Glutamatergic neuron (in vitro differentiated cells): ENCODE results near the gene TBC1D14. TPM values are rescaled to one million over a fixed set of nuclear protein-coding genes. Genes with fewer than 3 reads are reported as not detected.

ENCODE experiments used
- DNase-seq: peaks from one replicate; pipeline ENCODE4 v3.0.0; 2022
- H3K27ac Mint-ChIP-seq: one replicate; pipeline ENCODE4 v1.8.0; 2020; ENCODE audit warnings: mild to moderate bottlenecking, mixed read lengths, inconsistent platforms; ENCODE audit not compliant: unreplicated experiment
- H3K27me3 Mint-ChIP-seq: one replicate; pipeline ENCODE4 v1.8.0; 2020; ENCODE audit warnings: mild to moderate bottlenecking, moderate library complexity, mixed read lengths, inconsistent platforms; ENCODE audit not compliant: unreplicated experiment
- H3K36me3 Mint-ChIP-seq: one replicate; pipeline ENCODE4 v1.8.0; 2020; ENCODE audit warnings: mild to moderate bottlenecking, mixed read lengths, inconsistent platforms; ENCODE audit not compliant: unreplicated experiment
- H3K4me1 Mint-ChIP-seq: one replicate; pipeline ENCODE4 v1.8.0; 2020; ENCODE audit warnings: mild to moderate bottlenecking, low read depth, mixed read lengths, inconsistent platforms; ENCODE audit not compliant: unreplicated experiment
- H3K4me3 Mint-ChIP-seq: one replicate; pipeline ENCODE4 v1.8.0; 2020; ENCODE audit warnings: mild to moderate bottlenecking, mixed read lengths, inconsistent platforms; ENCODE audit not compliant: unreplicated experiment
- H3K9me3 Mint-ChIP-seq: one replicate; pipeline ENCODE4 v1.8.0; 2020; ENCODE audit warnings: mild to moderate bottlenecking, moderate library complexity, mixed read lengths, inconsistent platforms; ENCODE audit not compliant: unreplicated experiment
- CTCF ChIP-seq: fragments of 200-600 bp; sonication (generic); IDR thresholded peaks from one replicate; pipeline ENCODE4 v1.5.0; 2021; ENCODE audit not compliant: partially characterized antibody, unreplicated experiment
- total RNA-seq: library from RNA; stranded (reverse); fragmentation: NEBNext Ultra II Directional; extraction: Animal tissue kit (Norgen Biotek cat#: 25700); gene quantifications from one replicate; pipeline ENCODE4 v1.2.1, GENCODE V29; 2021; ENCODE audit not compliant: unreplicated experiment

The TBC1D14 gene
- total RNA-seq, 1 donor from 2014 or later, result 82.2 TPM

- TF ChIP-seq CTCF, result no peak
- H3K27ac Mint-ChIP-seq, result peak overlapping the region; percentile 41
- H3K4me1 Mint-ChIP-seq, result peaks cover 36% of the 10 kb centered on the region
- peaks cover 13% of the 10 kb centered on the region for H3K9me3 Mint-ChIP-seq
- no peaks in the 10 kb centered on the region for H3K36me3 Mint-ChIP-seq
- H3K4me3 Mint-ChIP-seq, result peak overlapping the region; percentile 88
- DNase-seq, result no peak
- peaks cover 17% of the 10 kb centered on the region for H3K27me3 Mint-ChIP-seq
Observed at GRCh38 chr4:7045961-7046921, 136.6 kb downstream of the TBC1D14 start.

- Mint-ChIP-seq H3K9me3 (peaks cover 7% of the 10 kb centered on the region), H3K36me3 (no peaks in the 10 kb centered on the region), H3K4me1 (peaks cover 29% of the 10 kb centered on the region), H3K27me3 (peaks cover 11% of the 10 kb centered on the region), H3K27ac (no peak overlapping the region), H3K4me3 (no peak overlapping the region)
- no peak for DNase-seq
- TF ChIP-seq CTCF, result no peak
Observed at GRCh38 chr4:7046971-7047370, 137.3 kb downstream of the TBC1D14 start.

GRCh38 chr4:7048642-7049041, 139.0 kb downstream of the TBC1D14 start:
- no peak overlapping the region for H3K27ac Mint-ChIP-seq
- no peak for DNase-seq
- peaks cover 7% of the 10 kb centered on the region for H3K9me3 Mint-ChIP-seq
- no peaks in the 10 kb centered on the region for H3K36me3 Mint-ChIP-seq
- H3K4me1 Mint-ChIP-seq, result peaks cover 29% of the 10 kb centered on the region
- TF ChIP-seq CTCF, result no peak
- peaks cover 11% of the 10 kb centered on the region for H3K27me3 Mint-ChIP-seq
- H3K4me3 Mint-ChIP-seq, result peak overlapping the region; percentile 12

GRCh38 chr4:7049295-7049694, 139.7 kb downstream of the TBC1D14 start:
- DNase-seq, result no peak
- Mint-ChIP-seq H3K9me3 (peaks cover 5% of the 10 kb centered on the region), H3K4me1 (peaks cover 31% of the 10 kb centered on the region), H3K27ac (no peak overlapping the region), H3K36me3 (peaks cover 4% of the 10 kb centered on the region), H3K27me3 (peaks cover 12% of the 10 kb centered on the region), H3K4me3 (no peak overlapping the region)
- no peak for TF ChIP-seq CTCF

- Mint-ChIP-seq H3K27ac (no peak overlapping the region), H3K27me3 (peaks cover 10% of the 10 kb centered on the region), H3K9me3 (peaks cover 4% of the 10 kb centered on the region), H3K36me3 (peaks cover 7% of the 10 kb centered on the region), H3K4me1 (peaks cover 29% of the 10 kb centered on the region), H3K4me3 (no peak overlapping the region)
- TF ChIP-seq CTCF, result no peak
- DNase-seq, result no peak
Observed at GRCh38 chr4:7049739-7050138, 140.1 kb downstream of the TBC1D14 start.
